Measurements from ENCODE around the gene HOXB8. TPM values are rescaled to one million over a fixed set of nuclear protein-coding genes. Genes with fewer than 3 reads are reported as not detected.

Gene HOXB8
- total RNA-seq, 3 donors from 2014 or later (not counting 1 experiment from before 2014, with no cell fraction given) = not detected

- 16% methylated on average over 40 of the region's 43 CpGs for WGBS (ENCODE audit: insufficient coverage)
- no peak for DNase-seq
- no peak for TF ChIP-seq CTCF (IDR thresholded peaks at IDR 0.05)
- Mint-ChIP-seq H3K9me3 (no peaks in the 10 kb centered on the region), H3K36me3 (peaks cover 7% of the 10 kb centered on the region), H3K27me3 (ENCODE audit: low read depth in 2 of 2) (peaks cover 73 to 88% of the 10 kb centered on the region in 2 donors), H3K4me3 (no peak overlapping the region), H3K27ac (peak overlapping the region in 1 of 2 donors; percentile 43), H3K4me1 (peaks cover 35 to 50% of the 10 kb centered on the region in 2 donors)
- ATAC-seq = no peak
- H3K36me3 ChIP-seq (ENCODE audit: control insufficient read depth, insufficient read depth, low read length) = no peaks in the 10 kb centered on the region
- no peak overlapping the region for H3K27ac ChIP-seq (ENCODE audit: low read length)
- H3K4me3 ChIP-seq (ENCODE audit: low read length) = no peak overlapping the region
- intact Hi-C loops (cut with micrococcal nuclease) = loop anchor here (2.0 to 10.0 kb wide), 3 partner anchors 137 to 591 kb away; no protein-coding TSS in a partner anchor
- H3K9me3 ChIP-seq (ENCODE audit: control insufficient read depth, insufficient read depth, low read length) = no peaks in the 10 kb centered on the region
- H3K27me3 ChIP-seq (ENCODE audit: control insufficient read depth, insufficient read depth, low read length) = peaks cover 82% of the 10 kb centered on the region
- peaks cover 40% of the 10 kb centered on the region for H3K4me1 ChIP-seq (ENCODE audit: control insufficient read depth, insufficient read depth, low read length)
Measured at GRCh38 chr17:48617471-48618255, 2.6 kb upstream of the HOXB8 start.

GRCh38 chr17:48616717-48617470, 1.8 kb upstream of the HOXB8 start:
- Mint-ChIP-seq H3K27me3 (ENCODE audit: low read depth in 2 of 2) (peaks cover 74 to 80% of the 10 kb centered on the region in 2 donors), H3K36me3 (peaks cover 7% of the 10 kb centered on the region), H3K4me1 (peaks cover 42 to 56% of the 10 kb centered on the region in 2 donors), H3K9me3 (no peaks in the 10 kb centered on the region), H3K27ac (peak overlapping the region in 1 of 2 donors; percentile 43), H3K4me3 (peak overlapping the region; percentile 62)
- no peak for TF ChIP-seq CTCF (IDR thresholded peaks at IDR 0.05)
- 66% methylated on average over 14 of the region's 15 CpGs for WGBS (ENCODE audit: insufficient coverage)
- peaks cover 47% of the 10 kb centered on the region for H3K4me1 ChIP-seq (ENCODE audit: control insufficient read depth, insufficient read depth, low read length)
- H3K27me3 ChIP-seq (ENCODE audit: control insufficient read depth, insufficient read depth, low read length) = peaks cover 84% of the 10 kb centered on the region
- H3K9me3 ChIP-seq (ENCODE audit: control insufficient read depth, insufficient read depth, low read length) = no peaks in the 10 kb centered on the region
- intact Hi-C loops (cut with micrococcal nuclease) = loop anchor here (5.0 to 10.0 kb wide), 2 partner anchors 138 to 465 kb away; no protein-coding TSS in a partner anchor
- no peaks in the 10 kb centered on the region for H3K36me3 ChIP-seq (ENCODE audit: control insufficient read depth, insufficient read depth, low read length)
- ATAC-seq (no peak), DNase-seq (no peak)
- H3K4me3 ChIP-seq (ENCODE audit: low read length) = no peak overlapping the region
- no peak overlapping the region for H3K27ac ChIP-seq (ENCODE audit: low read length)

- no peaks in the 10 kb centered on the region for H3K9me3 ChIP-seq (ENCODE audit: control insufficient read depth, insufficient read depth, low read length)
- Mint-ChIP-seq H3K36me3 (peaks cover 7% of the 10 kb centered on the region), H3K27ac (peak overlapping the region in 1 of 2 donors; percentile 43), H3K4me1 (peaks cover 50 to 63% of the 10 kb centered on the region in 2 donors), H3K9me3 (no peaks in the 10 kb centered on the region), H3K4me3 (no peak overlapping the region), H3K27me3 (ENCODE audit: low read depth in 2 of 2) (peaks cover 70 to 73% of the 10 kb centered on the region in 2 donors)
- peaks cover 78% of the 10 kb centered on the region for H3K27me3 ChIP-seq (ENCODE audit: control insufficient read depth, insufficient read depth, low read length)
- H3K4me3 ChIP-seq (ENCODE audit: low read length) = no peak overlapping the region
- DNase-seq (no peak), ATAC-seq (no peak)
- intact Hi-C loops (cut with micrococcal nuclease) = loop anchor here (5.0 to 10.0 kb wide), 2 partner anchors 139 to 464 kb away; no protein-coding TSS in a partner anchor
- peaks cover 55% of the 10 kb centered on the region for H3K4me1 ChIP-seq (ENCODE audit: control insufficient read depth, insufficient read depth, low read length)
- no peaks in the 10 kb centered on the region for H3K36me3 ChIP-seq (ENCODE audit: control insufficient read depth, insufficient read depth, low read length)
- no peak for TF ChIP-seq CTCF (IDR thresholded peaks at IDR 0.05)
- 58% methylated on average over 17 of the region's 17 CpGs for WGBS (ENCODE audit: insufficient coverage)
- no peak overlapping the region for H3K27ac ChIP-seq (ENCODE audit: low read length)
Measured at GRCh38 chr17:48615963-48616716, 1.0 kb upstream of the HOXB8 start.
